Fibroblast of skin of left biceps (primary cell): Measurements from ENCODE around the gene KIF25.

Experiments
- DNase-seq, 2 experiments: peaks; one replicate each; pipeline ENCODE4 v3.0.0-alpha.2; 2013; ENCODE audit warnings: low read depth in 2 of 2

Gene KIF25

GRCh38 chr6:168087436-168088160 is 90.1 kb downstream of the KIF25 start:
- DNase-seq: no peak

DNA sequence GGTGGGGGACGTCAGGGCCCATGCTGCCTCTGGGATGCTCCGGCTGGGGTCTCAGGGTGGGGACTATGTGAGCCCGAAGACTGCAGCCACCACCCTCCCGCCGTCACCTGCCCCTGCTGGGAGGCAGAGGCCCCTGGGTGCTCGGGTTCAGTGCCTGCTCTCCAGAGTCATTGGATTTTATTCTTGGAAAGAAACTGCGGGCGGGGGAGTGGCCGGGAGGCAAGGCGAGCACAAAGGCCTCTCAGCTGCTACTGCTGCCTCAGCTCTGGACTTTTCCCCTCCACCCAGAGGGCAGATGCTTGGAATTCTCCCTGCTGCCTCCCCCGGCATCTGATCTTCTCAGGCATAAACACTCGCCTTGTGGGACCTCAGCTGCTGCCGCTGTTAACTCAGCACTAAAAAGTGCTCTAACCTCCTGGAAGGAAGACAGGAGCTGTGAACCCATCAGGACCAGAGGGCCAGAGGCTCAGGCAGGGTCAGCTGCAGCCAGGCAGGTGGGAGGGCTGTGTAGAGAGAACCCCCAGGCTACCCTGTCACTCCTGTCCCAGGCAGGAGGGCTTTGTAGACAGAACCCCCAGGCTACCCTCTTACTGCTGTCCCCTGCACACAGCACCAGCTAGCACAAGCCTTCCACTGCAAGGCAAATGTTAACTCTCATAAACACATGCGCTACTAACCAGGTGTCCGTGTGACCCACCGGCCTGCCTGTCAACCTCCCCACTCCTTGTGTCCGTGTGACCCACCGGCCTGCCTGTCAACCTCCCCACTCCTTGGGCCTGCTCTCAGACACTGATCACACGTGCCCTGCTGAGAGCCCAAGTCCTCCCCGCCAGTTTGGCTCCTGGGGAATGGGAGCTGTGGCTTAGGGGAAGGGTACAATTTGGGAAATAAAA is 90.9 kb downstream of the KIF25 start:
- DNase-seq: no peak

DNA sequence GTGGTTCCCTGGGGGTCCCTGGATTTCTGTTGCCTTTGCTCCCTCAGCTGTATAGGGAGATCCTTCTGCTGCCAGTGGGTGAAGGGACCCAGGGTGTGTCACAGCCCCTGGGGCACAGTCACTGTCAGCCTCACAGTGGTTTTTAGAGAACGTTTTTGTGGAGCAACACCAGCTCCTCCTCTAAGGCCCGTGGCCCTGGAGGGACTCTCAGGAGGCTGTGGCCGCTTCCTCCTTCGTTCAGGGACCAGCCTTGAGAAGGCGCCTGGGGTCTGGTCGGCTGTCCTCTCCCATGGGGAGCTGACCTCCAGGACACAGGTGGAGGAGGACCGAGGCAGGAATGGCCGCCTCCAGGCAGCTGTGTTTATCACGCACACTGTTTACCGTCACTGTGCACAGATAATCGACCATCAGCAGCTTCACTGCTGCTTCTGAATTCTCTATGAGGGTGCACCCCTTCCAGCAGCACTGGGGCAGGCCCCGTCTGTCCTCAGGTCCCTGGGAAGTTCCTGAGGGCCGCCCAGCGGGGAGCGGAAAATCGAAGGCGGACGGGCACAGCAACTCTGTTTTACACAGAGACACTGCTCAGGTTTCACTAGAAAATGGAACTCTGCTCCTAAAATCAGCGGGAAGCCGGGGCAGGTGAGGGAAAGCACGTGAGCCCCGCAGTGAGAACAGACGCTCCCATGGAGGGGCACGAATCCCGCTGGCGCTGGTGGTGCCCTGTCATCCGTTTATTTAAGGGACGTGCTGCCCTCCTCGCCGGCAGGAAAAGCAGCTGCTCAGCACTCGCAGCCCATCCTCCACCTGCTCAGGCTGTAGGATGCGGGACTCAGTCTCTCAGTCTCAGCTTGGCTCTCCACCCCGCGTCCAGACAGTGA is 92.0 kb downstream of the KIF25 start:
- no peak for DNase-seq

DNA sequence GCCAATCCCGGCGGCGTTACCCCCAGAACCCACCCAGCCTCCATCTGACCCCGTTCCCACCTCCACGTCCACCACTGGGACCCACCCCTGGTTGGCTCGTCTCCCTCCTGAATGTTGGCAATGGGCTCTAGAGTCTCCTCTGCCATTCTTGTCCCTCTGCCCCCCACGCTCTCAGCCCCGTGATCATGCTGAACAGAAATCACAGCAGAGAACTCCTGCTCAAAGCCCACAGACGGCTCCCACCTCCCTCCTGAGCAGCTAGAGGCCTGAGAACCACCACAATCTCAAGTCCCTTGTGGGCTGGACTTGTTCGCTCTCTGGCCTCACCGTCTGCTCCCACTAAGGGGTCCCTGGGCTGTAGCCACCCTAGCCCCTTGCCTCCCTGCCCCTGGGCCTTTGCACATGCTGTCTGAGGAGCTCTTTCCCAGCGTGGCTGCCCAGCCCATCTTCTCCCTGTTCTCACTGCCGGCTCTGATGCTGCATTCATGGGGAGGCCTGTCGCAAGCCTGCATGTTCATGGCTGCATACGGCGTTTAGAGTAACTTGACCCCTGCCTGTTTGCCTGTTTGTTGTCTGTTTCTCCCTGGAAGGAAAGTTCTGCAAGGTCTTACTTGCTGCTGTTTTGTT is 92.7 kb downstream of the KIF25 start:
- DNase-seq: no peak

GRCh38 chr6:168090706-168091105 is 93.2 kb downstream of the KIF25 start:
- no peak for DNase-seq

GRCh38 chr6:168091381-168092264 is 94.2 kb downstream of the KIF25 start:
- DNase-seq: no peak

DNA sequence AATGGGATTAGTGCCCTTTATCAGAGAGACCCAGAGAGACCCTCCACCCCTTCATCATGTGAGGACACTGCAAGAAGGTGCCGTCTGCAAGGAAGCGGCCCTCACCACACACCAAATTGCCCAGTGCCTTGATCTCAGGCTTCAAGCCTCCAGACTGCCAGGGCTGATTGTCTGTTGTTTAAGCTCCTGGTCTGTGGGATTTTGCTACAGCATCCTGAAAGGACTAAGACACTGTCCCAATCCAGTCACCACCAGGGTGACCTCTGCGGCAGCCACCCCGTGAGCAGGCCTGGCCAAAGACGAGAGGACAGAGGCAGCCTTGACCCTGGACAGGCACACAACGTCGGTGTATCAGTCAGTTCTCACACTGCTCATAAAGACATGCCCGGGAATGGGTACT is 95.1 kb downstream of the KIF25 start:
- no peak for DNase-seq

GRCh38 chr6:168093071-168093505 is 95.6 kb downstream of the KIF25 start:
- DNase-seq: no peak

- no peak for DNase-seq
These were observed 96.2 kb downstream of the KIF25 start for GRCh38 chr6:168093634-168094033.
